ENCODE data around the gene CLEC10A. TPM values are rescaled to one million over a fixed set of nuclear protein-coding genes. Genes with fewer than 3 reads are reported as not detected.

CLEC10A gene
- total and polyA plus RNA-seq, 10 of the 15 experiments (the other 5 are each of a cell fraction or from before 2014, with no cell fraction given): not detected

DNA sequence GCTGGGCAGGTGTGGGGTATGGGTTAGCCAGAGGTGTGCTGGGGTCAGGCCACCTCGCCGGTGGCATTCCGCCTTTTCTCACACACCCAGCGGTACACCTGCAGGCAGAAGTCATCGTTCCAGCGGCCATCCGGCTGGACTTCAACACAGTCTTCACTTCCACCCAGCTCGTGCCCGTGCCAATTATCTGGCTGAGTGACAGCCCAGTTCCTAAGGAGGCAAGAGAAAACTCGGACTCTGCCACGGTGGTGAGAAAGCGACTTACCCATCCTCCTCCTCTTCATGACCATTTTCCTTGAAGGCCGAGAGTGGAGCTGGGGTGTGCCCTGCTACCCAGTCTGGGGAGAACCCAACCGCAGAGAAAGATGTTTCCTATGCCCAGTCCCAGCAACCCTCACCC lies 21.5 kb upstream of the CLEC10A start:
- SMC1A ChIA-PET (ENCODE audit: uncharacterized antibody, unreplicated experiment): no interaction called here
- 52% methylated on average over 14 of the region's 14 CpGs for WGBS (ENCODE audit: insufficient coverage, insufficient replicate concordance, low lambda C conversion rate, missing lambda C conversion rate)
- TF ChIP-seq NR2F1 (conservative IDR thresholded peaks at IDR 0.05) (no peak), NFIC (IDR thresholded peaks at IDR 0.05; ENCODE audit: low read depth, low read length) (no peak), ZZZ3 (IDR thresholded peaks at IDR 0.05; ENCODE audit: control insufficient read depth, insufficient read length, low read depth) (no peak), BHLHE40 (IDR thresholded peaks at IDR 0.05; ENCODE audit: borderline replicate concordance in 1 of 2, low read depth in 2 of 2, low read length in 1 of 2) (no peak), MYB (IDR thresholded peaks at IDR 0.05; ENCODE audit: borderline replicate concordance, low read depth, low read length) (no peak), NR2C2 (IDR thresholded peaks at IDR 0.05; ENCODE audit: borderline replicate concordance, control insufficient read depth, insufficient read length, low read depth) (no peak), SIN3A (IDR thresholded peaks at IDR 0.05; ENCODE audit: low read depth, low read length) (no peak), KAT2A (conservative IDR thresholded peaks at IDR 0.05; ENCODE audit: control insufficient read depth, low read depth, low read length) (no peak), SMC3 (IDR thresholded peaks at IDR 0.05; ENCODE audit: borderline replicate concordance, low read length) (no peak)
- TF ChIP-seq, protein P1, sequence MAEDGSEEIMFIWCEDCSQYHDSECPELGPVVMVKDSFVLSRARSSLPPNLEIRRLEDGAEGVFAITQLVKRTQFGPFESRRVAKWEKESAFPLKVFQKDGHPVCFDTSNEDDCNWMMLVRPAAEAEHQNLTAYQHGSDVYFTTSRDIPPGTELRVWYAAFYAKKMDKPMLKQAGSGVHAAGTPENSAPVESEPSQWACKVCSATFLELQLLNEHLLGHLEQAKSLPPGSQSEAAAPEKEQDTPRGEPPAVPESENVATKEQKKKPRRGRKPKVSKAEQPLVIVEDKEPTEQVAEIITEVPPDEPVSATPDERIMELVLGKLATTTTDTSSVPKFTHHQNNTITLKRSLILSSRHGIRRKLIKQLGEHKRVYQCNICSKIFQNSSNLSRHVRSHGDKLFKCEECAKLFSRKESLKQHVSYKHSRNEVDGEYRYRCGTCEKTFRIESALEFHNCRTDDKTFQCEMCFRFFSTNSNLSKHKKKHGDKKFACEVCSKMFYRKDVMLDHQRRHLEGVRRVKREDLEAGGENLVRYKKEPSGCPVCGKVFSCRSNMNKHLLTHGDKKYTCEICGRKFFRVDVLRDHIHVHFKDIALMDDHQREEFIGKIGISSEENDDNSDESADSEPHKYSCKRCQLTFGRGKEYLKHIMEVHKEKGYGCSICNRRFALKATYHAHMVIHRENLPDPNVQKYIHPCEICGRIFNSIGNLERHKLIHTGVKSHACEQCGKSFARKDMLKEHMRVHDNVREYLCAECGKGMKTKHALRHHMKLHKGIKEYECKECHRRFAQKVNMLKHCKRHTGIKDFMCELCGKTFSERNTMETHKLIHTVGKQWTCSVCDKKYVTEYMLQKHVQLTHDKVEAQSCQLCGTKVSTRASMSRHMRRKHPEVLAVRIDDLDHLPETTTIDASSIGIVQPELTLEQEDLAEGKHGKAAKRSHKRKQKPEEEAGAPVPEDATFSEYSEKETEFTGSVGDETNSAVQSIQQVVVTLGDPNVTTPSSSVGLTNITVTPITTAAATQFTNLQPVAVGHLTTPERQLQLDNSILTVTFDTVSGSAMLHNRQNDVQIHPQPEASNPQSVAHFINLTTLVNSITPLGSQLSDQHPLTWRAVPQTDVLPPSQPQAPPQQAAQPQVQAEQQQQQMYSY (CRISPR knock-in tag; IDR thresholded peaks at IDR 0.05): no peak
- TF ChIP-seq, protein P2, sequence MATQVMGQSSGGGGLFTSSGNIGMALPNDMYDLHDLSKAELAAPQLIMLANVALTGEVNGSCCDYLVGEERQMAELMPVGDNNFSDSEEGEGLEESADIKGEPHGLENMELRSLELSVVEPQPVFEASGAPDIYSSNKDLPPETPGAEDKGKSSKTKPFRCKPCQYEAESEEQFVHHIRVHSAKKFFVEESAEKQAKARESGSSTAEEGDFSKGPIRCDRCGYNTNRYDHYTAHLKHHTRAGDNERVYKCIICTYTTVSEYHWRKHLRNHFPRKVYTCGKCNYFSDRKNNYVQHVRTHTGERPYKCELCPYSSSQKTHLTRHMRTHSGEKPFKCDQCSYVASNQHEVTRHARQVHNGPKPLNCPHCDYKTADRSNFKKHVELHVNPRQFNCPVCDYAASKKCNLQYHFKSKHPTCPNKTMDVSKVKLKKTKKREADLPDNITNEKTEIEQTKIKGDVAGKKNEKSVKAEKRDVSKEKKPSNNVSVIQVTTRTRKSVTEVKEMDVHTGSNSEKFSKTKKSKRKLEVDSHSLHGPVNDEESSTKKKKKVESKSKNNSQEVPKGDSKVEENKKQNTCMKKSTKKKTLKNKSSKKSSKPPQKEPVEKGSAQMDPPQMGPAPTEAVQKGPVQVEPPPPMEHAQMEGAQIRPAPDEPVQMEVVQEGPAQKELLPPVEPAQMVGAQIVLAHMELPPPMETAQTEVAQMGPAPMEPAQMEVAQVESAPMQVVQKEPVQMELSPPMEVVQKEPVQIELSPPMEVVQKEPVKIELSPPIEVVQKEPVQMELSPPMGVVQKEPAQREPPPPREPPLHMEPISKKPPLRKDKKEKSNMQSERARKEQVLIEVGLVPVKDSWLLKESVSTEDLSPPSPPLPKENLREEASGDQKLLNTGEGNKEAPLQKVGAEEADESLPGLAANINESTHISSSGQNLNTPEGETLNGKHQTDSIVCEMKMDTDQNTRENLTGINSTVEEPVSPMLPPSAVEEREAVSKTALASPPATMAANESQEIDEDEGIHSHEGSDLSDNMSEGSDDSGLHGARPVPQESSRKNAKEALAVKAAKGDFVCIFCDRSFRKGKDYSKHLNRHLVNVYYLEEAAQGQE (IDR thresholded peaks at IDR 0.05; ENCODE audit: low read depth, low read length): no peak
- TF ChIP-seq, protein P3, sequence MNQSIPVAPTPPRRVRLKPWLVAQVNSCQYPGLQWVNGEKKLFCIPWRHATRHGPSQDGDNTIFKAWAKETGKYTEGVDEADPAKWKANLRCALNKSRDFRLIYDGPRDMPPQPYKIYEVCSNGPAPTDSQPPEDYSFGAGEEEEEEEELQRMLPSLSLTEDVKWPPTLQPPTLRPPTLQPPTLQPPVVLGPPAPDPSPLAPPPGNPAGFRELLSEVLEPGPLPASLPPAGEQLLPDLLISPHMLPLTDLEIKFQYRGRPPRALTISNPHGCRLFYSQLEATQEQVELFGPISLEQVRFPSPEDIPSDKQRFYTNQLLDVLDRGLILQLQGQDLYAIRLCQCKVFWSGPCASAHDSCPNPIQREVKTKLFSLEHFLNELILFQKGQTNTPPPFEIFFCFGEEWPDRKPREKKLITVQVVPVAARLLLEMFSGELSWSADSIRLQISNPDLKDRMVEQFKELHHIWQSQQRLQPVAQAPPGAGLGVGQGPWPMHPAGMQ (IDR thresholded peaks at IDR 0.05; ENCODE audit: borderline replicate concordance): no peak
- TF ChIP-seq, protein P4, sequence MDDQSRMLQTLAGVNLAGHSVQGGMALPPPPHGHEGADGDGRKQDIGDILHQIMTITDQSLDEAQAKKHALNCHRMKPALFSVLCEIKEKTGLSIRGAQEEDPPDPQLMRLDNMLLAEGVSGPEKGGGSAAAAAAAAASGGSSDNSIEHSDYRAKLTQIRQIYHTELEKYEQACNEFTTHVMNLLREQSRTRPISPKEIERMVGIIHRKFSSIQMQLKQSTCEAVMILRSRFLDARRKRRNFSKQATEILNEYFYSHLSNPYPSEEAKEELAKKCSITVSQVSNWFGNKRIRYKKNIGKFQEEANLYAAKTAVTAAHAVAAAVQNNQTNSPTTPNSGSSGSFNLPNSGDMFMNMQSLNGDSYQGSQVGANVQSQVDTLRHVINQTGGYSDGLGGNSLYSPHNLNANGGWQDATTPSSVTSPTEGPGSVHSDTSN (IDR thresholded peaks at IDR 0.05; ENCODE audit: insufficient replicate concordance, low read depth, low read length): no peak

More for the DNA sequence above, 21.5 kb upstream of the CLEC10A start:
- H3K27ac ChIP-seq (ENCODE audit: control insufficient read depth, insufficient read depth): no peak overlapping the region
- no peak overlapping the region for H2AFZ ChIP-seq (ENCODE audit: control insufficient read depth, low read depth, low read length)
- intact Hi-C loops (cut with micrococcal nuclease; ENCODE audit: unreplicated experiment) (no loop called here), in situ Hi-C loops (cut with MboI) (no loop called here)
- H3K4me1 ChIP-seq (ENCODE audit: control insufficient read depth, insufficient read depth, low read length): no peaks in the 10 kb centered on the region; the same call in 1 of the 2 replicates
- DNase-seq (ENCODE audit: low read depth, low spot score): no peak
- H3K9me3 ChIP-seq (replicated peaks; ENCODE audit: control insufficient read depth, insufficient read depth, low read length): no peaks in the 10 kb centered on the region
- ChIA-PET POLR2A (interaction anchor here (0.6 kb wide), 1 partner anchor 120 kb away, joined by 3 read pairs; no protein-coding TSS in a partner anchor), RAD21 (ENCODE audit: unreplicated experiment) (no interaction called here), CTCF (interaction anchor here (1.6 to 2.1 kb wide), 2 partner anchors 9 to 49 kb away, joined by 4 to 5 read pairs; no protein-coding TSS in a partner anchor)
- H3K36me3 ChIP-seq (ENCODE audit: control insufficient read depth in 2 of 2, insufficient read depth in 2 of 2, low read length in 1 of 2): no peaks in the 10 kb centered on the region
- no peak overlapping the region for H3K4me2 ChIP-seq (ENCODE audit: control insufficient read depth, insufficient read depth)
- no peaks in the 10 kb centered on the region for H3K79me2 ChIP-seq (ENCODE audit: control insufficient read depth, insufficient read depth, low read length)
- no peak for ATAC-seq
- no peak overlapping the region for H3K9ac ChIP-seq (ENCODE audit: control insufficient read depth, insufficient read depth, low read length)
- H3K4me3 ChIP-seq: no peak overlapping the region
- no peaks in the 10 kb centered on the region for H4K20me1 ChIP-seq (ENCODE audit: control insufficient read depth, insufficient read depth)
- H3K27me3 ChIP-seq (replicated peaks in 1 of 2; ENCODE audit: control insufficient read depth in 2 of 2, insufficient read depth in 2 of 2, low read length in 1 of 2): no peaks in the 10 kb centered on the region; a peak in 1 of 4 replicates
- BruUV-seq (replicated peaks): no TSS peak
- no peak for FAIRE-seq
